OCI-M2 (cell line): ENCODE results near the gene NCBP3.
"Not testable (repeated sequence)": the region's sequence is repeated elsewhere in the genome, so short reads cannot be mapped to it uniquely, and the experiment has no call there.

Experiments
- DNase-seq: peaks from one replicate; lab custom pipeline; 2025; ENCODE audit not compliant: unreplicated experiment; lab: John Stamatoyannopoulos, UW

NCBP3 gene

GRCh38 chr17:3848229-3848835 lies 2.3 kb upstream of the NCBP3 start:
- no peak for DNase-seq

- no peak for DNase-seq
These were observed 1.2 kb upstream of the NCBP3 start for GRCh38 chr17:3847165-3847670.

- no peak for DNase-seq
These were observed 555 bp upstream of the NCBP3 start for GRCh38 chr17:3846437-3847164.

GRCh38 chr17:3845291-3845620 lies 790 bp downstream of the NCBP3 start:
- DNase-seq = no peak

GRCh38 chr17:3844556-3844955 lies 1.5 kb downstream of the NCBP3 start:
- not testable (repeated sequence) for DNase-seq

GRCh38 chr17:3843935-3844516 lies 2.0 kb downstream of the NCBP3 start:
- no peak for DNase-seq

GRCh38 chr17:3838206-3838605 lies 7.8 kb downstream of the NCBP3 start:
- no peak for DNase-seq

GRCh38 chr17:3836551-3836950 lies 9.5 kb downstream of the NCBP3 start:
- DNase-seq = no peak

GRCh38 chr17:3835410-3836229 lies 10.4 kb downstream of the NCBP3 start:
- no peak for DNase-seq

- no peak for DNase-seq
These were observed 11.2 kb downstream of the NCBP3 start for GRCh38 chr17:3834811-3835210.

- DNase-seq = no peak
These were observed 17.2 kb downstream of the NCBP3 start for GRCh38 chr17:3828852-3829232.

- no peak for DNase-seq
These were observed 17.7 kb downstream of the NCBP3 start for GRCh38 chr17:3828151-3828851.

- no peak for DNase-seq
These were observed 18.8 kb downstream of the NCBP3 start for GRCh38 chr17:3827124-3827773.

GRCh38 chr17:3826191-3826590 lies 19.9 kb downstream of the NCBP3 start:
- DNase-seq = no peak

GRCh38 chr17:3821101-3821500 lies 24.9 kb downstream of the NCBP3 start:
- no peak for DNase-seq

- no peak for DNase-seq
These were observed 27.3 kb downstream of the NCBP3 start for GRCh38 chr17:3818786-3819185.

- no peak for DNase-seq
These were observed 28.0 kb downstream of the NCBP3 start for GRCh38 chr17:3817851-3818605.

- no peak for DNase-seq
These were observed 30.1 kb downstream of the NCBP3 start for GRCh38 chr17:3815925-3816324.

GRCh38 chr17:3815122-3815521 lies 30.9 kb downstream of the NCBP3 start:
- no peak for DNase-seq

GRCh38 chr17:3814361-3814760 lies 31.7 kb downstream of the NCBP3 start:
- DNase-seq = no peak
